ENCODE measurements around the gene MAPK7. TPM values are rescaled to one million over a fixed set of nuclear protein-coding genes. Genes with fewer than 3 reads are reported as not detected.
A peak's percentile ranks its signal among the peaks of the same experiment; 100 is the strongest.

The MAPK7 gene
- total RNA-seq, 2 donors from 2014 or later, result 36.6 to 37.9 TPM

- Histone ChIP-seq H3K9me3 (no peaks in the 10 kb centered on the region), H3K9ac (ENCODE audit: low read depth in 2 of 2, low read length in 2 of 2) (peak overlapping the region; percentile 59 to 90), H3K4me3 (peak overlapping the region; percentile 94), H3K4me1 (peaks cover 6% of the 10 kb centered on the region), H3K27me3 (no peaks in the 10 kb centered on the region), H3K36me3 (peaks cover 12% of the 10 kb centered on the region), H3K27ac (peak overlapping the region; percentile 94)
- peak; percentile 90 for DNase-seq
- intact Hi-C loops (cut with DNase I), result no loop called here
- TF ChIP-seq, protein P1, sequence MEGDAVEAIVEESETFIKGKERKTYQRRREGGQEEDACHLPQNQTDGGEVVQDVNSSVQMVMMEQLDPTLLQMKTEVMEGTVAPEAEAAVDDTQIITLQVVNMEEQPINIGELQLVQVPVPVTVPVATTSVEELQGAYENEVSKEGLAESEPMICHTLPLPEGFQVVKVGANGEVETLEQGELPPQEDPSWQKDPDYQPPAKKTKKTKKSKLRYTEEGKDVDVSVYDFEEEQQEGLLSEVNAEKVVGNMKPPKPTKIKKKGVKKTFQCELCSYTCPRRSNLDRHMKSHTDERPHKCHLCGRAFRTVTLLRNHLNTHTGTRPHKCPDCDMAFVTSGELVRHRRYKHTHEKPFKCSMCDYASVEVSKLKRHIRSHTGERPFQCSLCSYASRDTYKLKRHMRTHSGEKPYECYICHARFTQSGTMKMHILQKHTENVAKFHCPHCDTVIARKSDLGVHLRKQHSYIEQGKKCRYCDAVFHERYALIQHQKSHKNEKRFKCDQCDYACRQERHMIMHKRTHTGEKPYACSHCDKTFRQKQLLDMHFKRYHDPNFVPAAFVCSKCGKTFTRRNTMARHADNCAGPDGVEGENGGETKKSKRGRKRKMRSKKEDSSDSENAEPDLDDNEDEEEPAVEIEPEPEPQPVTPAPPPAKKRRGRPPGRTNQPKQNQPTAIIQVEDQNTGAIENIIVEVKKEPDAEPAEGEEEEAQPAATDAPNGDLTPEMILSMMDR (IDR thresholded peaks at IDR 0.05), result no peak
These were observed 489 bp upstream of the MAPK7 start for GRCh38 chr17:19377602-19378415.

DNA sequence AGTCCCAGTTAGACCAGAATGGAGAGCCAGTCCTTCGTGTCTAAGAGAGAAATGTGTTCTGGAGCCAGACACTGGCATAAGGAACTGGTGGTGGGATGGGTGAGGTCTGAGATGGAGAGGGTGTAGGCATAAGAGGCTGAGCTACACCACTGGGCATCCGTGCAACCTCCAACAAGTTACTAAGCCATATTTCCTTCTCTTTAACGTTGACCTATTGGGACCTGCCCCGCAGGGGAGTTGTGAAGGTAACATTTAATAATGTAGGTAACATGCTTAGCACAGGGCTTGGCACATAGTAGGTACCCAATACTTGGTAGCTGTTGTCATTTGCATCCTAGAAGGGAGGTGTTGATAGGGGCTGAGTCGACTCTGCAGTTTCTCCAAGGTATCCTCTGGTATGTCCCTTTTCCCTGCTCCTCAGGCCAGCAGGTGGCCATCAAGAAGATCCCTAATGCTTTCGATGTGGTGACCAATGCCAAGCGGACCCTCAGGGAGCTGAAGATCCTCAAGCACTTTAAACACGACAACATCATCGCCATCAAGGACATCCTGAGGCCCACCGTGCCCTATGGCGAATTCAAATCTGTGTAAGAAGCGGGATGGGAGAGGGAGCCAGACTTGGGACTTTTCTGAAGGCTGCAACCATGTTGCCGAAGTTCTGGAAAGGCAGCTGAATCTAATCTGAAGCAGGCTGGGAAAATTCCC is 1.2 kb downstream of the MAPK7 start:
- no peak for DNase-seq
- peak overlapping the region; percentile 94 for H3K27ac ChIP-seq

GRCh38 chr17:19380481-19381301 is 2.4 kb downstream of the MAPK7 start:
- peaks cover 21% of the 10 kb centered on the region for H3K36me3 ChIP-seq
- no peak for DNase-seq
- no peaks in the 10 kb centered on the region for H3K27me3 ChIP-seq
- TF ChIP-seq, protein P1 (IDR thresholded peaks at IDR 0.05), result no peak
- H3K4me1 ChIP-seq, result peaks cover 28% of the 10 kb centered on the region
- H3K27ac ChIP-seq, result no peak overlapping the region
- no peak overlapping the region for H3K9ac ChIP-seq (ENCODE audit: low read depth in 2 of 2, low read length in 2 of 2)
- H3K4me3 ChIP-seq, result no peak overlapping the region
- H3K9me3 ChIP-seq, result no peaks in the 10 kb centered on the region
- intact Hi-C loops (cut with DNase I), result no loop called here

More for the DNA sequence above, 1.2 kb downstream of the MAPK7 start:
- Histone ChIP-seq H3K9ac (ENCODE audit: low read depth in 2 of 2, low read length in 2 of 2) (peak overlapping the region; percentile 78 to 90), H3K9me3 (no peaks in the 10 kb centered on the region), H3K27me3 (no peaks in the 10 kb centered on the region), H3K4me1 (peaks cover 17% of the 10 kb centered on the region), H3K4me3 (peak overlapping the region; percentile 94), H3K36me3 (peaks cover 21% of the 10 kb centered on the region)
- TF ChIP-seq, protein P1 (IDR thresholded peaks at IDR 0.05), result no peak
- intact Hi-C loops (cut with DNase I), result no loop called here

DNA sequence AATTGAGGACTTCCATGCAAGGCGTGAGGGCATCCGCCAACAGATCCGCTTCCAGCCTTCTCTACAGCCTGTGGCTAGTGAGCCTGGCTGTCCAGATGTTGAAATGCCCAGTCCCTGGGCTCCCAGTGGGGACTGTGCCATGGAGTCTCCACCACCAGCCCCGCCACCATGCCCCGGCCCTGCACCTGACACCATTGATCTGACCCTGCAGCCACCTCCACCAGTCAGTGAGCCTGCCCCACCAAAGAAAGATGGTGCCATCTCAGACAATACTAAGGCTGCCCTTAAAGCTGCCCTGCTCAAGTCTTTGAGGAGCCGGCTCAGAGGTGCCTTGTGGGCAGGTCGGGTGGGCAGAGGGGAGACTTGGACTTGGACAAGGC is 3.1 kb downstream of the MAPK7 start:
- intact Hi-C loops (cut with DNase I), result no loop called here
- H3K9ac ChIP-seq (ENCODE audit: low read depth in 2 of 2, low read length in 2 of 2), result no peak overlapping the region
- no peaks in the 10 kb centered on the region for H3K9me3 ChIP-seq
- peaks cover 30% of the 10 kb centered on the region for H3K4me1 ChIP-seq
- TF ChIP-seq, protein P1 (IDR thresholded peaks at IDR 0.05), result no peak
- no peak overlapping the region for H3K4me3 ChIP-seq
- H3K27ac ChIP-seq, result no peak overlapping the region
- H3K27me3 ChIP-seq, result no peaks in the 10 kb centered on the region
- DNase-seq, result no peak
- peaks cover 21% of the 10 kb centered on the region for H3K36me3 ChIP-seq

DNA sequence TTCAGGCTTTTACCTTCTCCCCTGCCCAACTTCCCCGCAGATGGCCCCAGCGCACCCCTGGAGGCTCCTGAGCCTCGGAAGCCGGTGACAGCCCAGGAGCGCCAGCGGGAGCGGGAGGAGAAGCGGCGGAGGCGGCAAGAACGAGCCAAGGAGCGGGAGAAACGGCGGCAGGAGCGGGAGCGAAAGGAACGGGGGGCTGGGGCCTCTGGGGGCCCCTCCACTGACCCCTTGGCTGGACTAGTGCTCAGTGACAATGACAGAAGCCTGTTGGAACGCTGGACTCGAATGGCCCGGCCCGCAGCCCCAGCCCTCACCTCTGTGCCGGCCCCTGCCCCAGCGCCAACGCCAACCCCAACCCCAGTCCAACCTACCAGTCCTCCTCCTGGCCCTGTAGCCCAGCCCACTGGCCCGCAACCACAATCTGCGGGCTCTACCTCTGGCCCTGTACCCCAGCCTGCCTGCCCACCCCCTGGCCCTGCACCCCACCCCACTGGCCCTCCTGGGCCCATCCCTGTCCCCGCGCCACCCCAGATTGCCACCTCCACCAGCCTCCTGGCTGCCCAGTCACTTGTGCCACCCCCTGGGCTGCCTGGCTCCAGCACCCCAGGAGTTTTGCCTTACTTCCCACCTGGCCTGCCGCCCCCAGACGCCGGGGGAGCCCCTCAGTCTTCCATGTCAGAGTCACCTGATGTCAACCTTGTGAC is 3.6 kb downstream of the MAPK7 start:
- no peaks in the 10 kb centered on the region for H3K27me3 ChIP-seq
- TF ChIP-seq, protein P1 (IDR thresholded peaks at IDR 0.05), result no peak
- no peak overlapping the region for H3K9ac ChIP-seq (ENCODE audit: low read depth in 2 of 2, low read length in 2 of 2)
- H3K4me3 ChIP-seq, result no peak overlapping the region
- intact Hi-C loops (cut with DNase I), result no loop called here
- peaks cover 28% of the 10 kb centered on the region for H3K4me1 ChIP-seq
- H3K27ac ChIP-seq, result no peak overlapping the region
- DNase-seq, result no peak
- H3K9me3 ChIP-seq, result no peaks in the 10 kb centered on the region
- H3K36me3 ChIP-seq, result peaks cover 21% of the 10 kb centered on the region
